ENCODE results near the gene DNAH10.
A peak's percentile ranks its signal among the peaks of the same experiment; 100 is the strongest.

DNAH10 gene

GRCh38 chr12:123956249-123956648 is 194.1 kb downstream of the DNAH10 start:
- Histone ChIP-seq H4K20me1 (peaks cover 0 to 29% (median 0%) of the 10 kb centered on the region in 11 experiments; a peak in 7 of 22 replicates), H3K9ac (no peak overlapping the region), H3K36me3 (0 out of 22 replicates have a peak, but pooled peaks cover 0 to 6% (median 0%) of the 10 kb centered on the region in 11 experiments), H3K4me3 (no peak overlapping the region), H3K27ac (no peak overlapping the region), H3K27me3 (no peaks in the 10 kb centered on the region), H3K9me3 (replicated peaks in 1 of 11) (no peaks in the 10 kb centered on the region), H3K4me1 (peaks cover 0 to 11% (median 6%) of the 10 kb centered on the region in 10 experiments; a peak in 8 of 20 replicates), H3K4me2 (no peak overlapping the region)
- TF ChIP-seq Cebpa-rat (IDR thresholded peaks at IDR 0.05) = no peak

GRCh38 chr12:123957196-123957595 is 195.1 kb downstream of the DNAH10 start:
- Histone ChIP-seq H3K27me3 (no peaks in the 10 kb centered on the region), H3K9me3 (replicated peaks in 1 of 11) (no peaks in the 10 kb centered on the region), H3K9ac (no peak overlapping the region), H3K4me2 (peak overlapping the region in 4 of 11 experiments; percentile 4 to 38 (median 16); a peak in 4 of 22 replicates), H3K4me1 (peaks cover 0 to 8% (median 2%) of the 10 kb centered on the region in 10 experiments; a peak in 8 of 20 replicates), H3K4me3 (no peak overlapping the region), H3K27ac (no peak overlapping the region), H3K36me3 (0 out of 22 replicates have a peak, but pooled peaks cover 0 to 6% (median 0%) of the 10 kb centered on the region in 11 experiments), H4K20me1 (peaks cover 0 to 33% (median 7%) of the 10 kb centered on the region in 11 experiments; a peak in 8 of 22 replicates)
- TF ChIP-seq Cebpa-rat (IDR thresholded peaks at IDR 0.05) = no peak

- Histone ChIP-seq H4K20me1 (peaks cover 0 to 45% (median 17%) of the 10 kb centered on the region in 11 experiments; a peak in 12 of 22 replicates), H3K27me3 (no peaks in the 10 kb centered on the region), H3K9ac (no peak overlapping the region), H3K36me3 (0 out of 22 replicates have a peak, but pooled peaks cover 0 to 6% (median 0%) of the 10 kb centered on the region in 11 experiments), H3K9me3 (replicated peaks in 1 of 11) (no peaks in the 10 kb centered on the region), H3K4me2 (no peak overlapping the region), H3K27ac (no peak overlapping the region), H3K4me1 (peaks cover 0 to 14% (median 2%) of the 10 kb centered on the region in 10 experiments; a peak in 3 of 20 replicates), H3K4me3 (no peak overlapping the region)
- TF ChIP-seq Cebpa-rat (IDR thresholded peaks at IDR 0.05) = no peak
Observed at GRCh38 chr12:123958462-123958861, 196.4 kb downstream of the DNAH10 start.

- no peaks in the 10 kb centered on the region for H3K9me3 ChIP-seq (replicated peaks in 1 of 11)
- no peaks in the 10 kb centered on the region for H3K27me3 ChIP-seq
- no peak overlapping the region for H3K27ac ChIP-seq
- no peak for TF ChIP-seq Cebpa-rat (IDR thresholded peaks at IDR 0.05)
- no peak overlapping the region for H3K9ac ChIP-seq
- H3K36me3 ChIP-seq = 0 out of 22 replicates have a peak, but pooled peaks cover 0 to 6% (median 0%) of the 10 kb centered on the region in 11 experiments
- H3K4me1 ChIP-seq = peaks cover 0 to 14% (median 2%) of the 10 kb centered on the region in 10 experiments; a peak in 3 of 20 replicates
- no peak overlapping the region for H3K4me2 ChIP-seq
- H3K4me3 ChIP-seq = no peak overlapping the region
- H4K20me1 ChIP-seq = peaks cover 0 to 49% (median 17%) of the 10 kb centered on the region in 11 experiments; a peak in 12 of 22 replicates
Observed at GRCh38 chr12:123958876-123959275, 196.8 kb downstream of the DNAH10 start.

GRCh38 chr12:123960029-123960735 is 198.1 kb downstream of the DNAH10 start:
- Histone ChIP-seq H3K36me3 (0 out of 22 replicates have a peak, but pooled peaks cover 0 to 6% (median 0%) of the 10 kb centered on the region in 11 experiments), H3K27ac (no peak overlapping the region), H3K27me3 (no peaks in the 10 kb centered on the region), H4K20me1 (peaks cover 0 to 42% (median 17%) of the 10 kb centered on the region in 11 experiments; a peak in 12 of 22 replicates), H3K4me3 (no peak overlapping the region), H3K4me1 (peaks cover 0 to 14% (median 2%) of the 10 kb centered on the region in 10 experiments; a peak in 3 of 20 replicates), H3K4me2 (no peak overlapping the region), H3K9me3 (replicated peaks in 1 of 11) (no peaks in the 10 kb centered on the region), H3K9ac (no peak overlapping the region)
- TF ChIP-seq Cebpa-rat (IDR thresholded peaks at IDR 0.05) = no peak

- H3K9ac ChIP-seq = no peak overlapping the region
- no peaks in the 10 kb centered on the region for H3K9me3 ChIP-seq (replicated peaks in 1 of 11)
- no peak overlapping the region for H3K4me3 ChIP-seq
- H3K27me3 ChIP-seq = no peaks in the 10 kb centered on the region
- peaks cover 0 to 14% (median 2%) of the 10 kb centered on the region in 10 experiments; a peak in 3 of 20 replicates for H3K4me1 ChIP-seq
- H3K4me2 ChIP-seq = no peak overlapping the region
- H3K27ac ChIP-seq = no peak overlapping the region
- H4K20me1 ChIP-seq = peaks cover 0 to 49% (median 17%) of the 10 kb centered on the region in 11 experiments; a peak in 12 of 22 replicates
- H3K36me3 ChIP-seq = peaks cover 0 to 6% (median 0%) of the 10 kb centered on the region in 11 experiments; a peak in 1 of 22 replicates
- no peak for TF ChIP-seq Cebpa-rat (IDR thresholded peaks at IDR 0.05)
Observed at GRCh38 chr12:123960856-123961255, 198.8 kb downstream of the DNAH10 start.

- Histone ChIP-seq H4K20me1 (peaks cover 0 to 58% (median 21%) of the 10 kb centered on the region in 11 experiments; a peak in 13 of 22 replicates), H3K27me3 (no peaks in the 10 kb centered on the region)
- TF ChIP-seq Cebpa-rat (IDR thresholded peaks at IDR 0.05) = no peak
Observed at GRCh38 chr12:123961585-123962345, 199.7 kb downstream of the DNAH10 start.

GRCh38 chr12:123962513-123962912 is 200.4 kb downstream of the DNAH10 start:
- peaks cover 0 to 17% (median 10%) of the 10 kb centered on the region in 10 experiments; a peak in 8 of 20 replicates for H3K4me1 ChIP-seq
- no peak overlapping the region for H3K27ac ChIP-seq
- no peak for TF ChIP-seq Cebpa-rat (IDR thresholded peaks at IDR 0.05)
- peaks cover 0 to 19% (median 0%) of the 10 kb centered on the region in 11 experiments; a peak in 2 of 22 replicates for H3K36me3 ChIP-seq
- H3K9me3 ChIP-seq (replicated peaks in 1 of 11) = no peaks in the 10 kb centered on the region
- H4K20me1 ChIP-seq = peaks cover 0 to 66% (median 24%) of the 10 kb centered on the region in 11 experiments; a peak in 13 of 22 replicates
- H3K4me3 ChIP-seq = no peak overlapping the region
- 0 out of 22 replicates have a peak overlapping the region, but pooled peaks of 1 of the 11 experiments have one; percentile 8 for H3K9ac ChIP-seq
- H3K27me3 ChIP-seq = no peaks in the 10 kb centered on the region
- H3K4me2 ChIP-seq = no peak overlapping the region

More at GRCh38 chr12:123961585-123962345, 199.7 kb downstream of the DNAH10 start:
- Histone ChIP-seq H3K27ac (no peak overlapping the region), H3K4me3 (no peak overlapping the region), H3K36me3 (peaks cover 0 to 14% (median 0%) of the 10 kb centered on the region in 11 experiments; a peak in 1 of 22 replicates), H3K4me2 (no peak overlapping the region), H3K9ac (no peak overlapping the region), H3K9me3 (replicated peaks in 1 of 11) (no peaks in the 10 kb centered on the region), H3K4me1 (peaks cover 0 to 14% (median 3%) of the 10 kb centered on the region in 10 experiments; a peak in 3 of 20 replicates)

Measured in BLaER1 treated with 17β-estradiol and CSF1 and Interleukin-3, amounts not matched to agents 10 nM and 100 nM (cell line).